Left ventricle myocardium superior (tissue), 1 donor: ENCODE measurements around the gene PIP5K1C. TPM values are rescaled to one million over a fixed set of nuclear protein-coding genes. Genes with fewer than 3 reads are reported as not detected.
"Not testable (repeated sequence)": the region's sequence is repeated elsewhere in the genome, so short reads cannot be mapped to it uniquely, and the experiment has no call there.

Source experiments
- ATAC-seq: fragments of 200-7000 bp; cut with Tn5 transposase; one replicate; pipeline ENCODE4 v1.9.1; 2020; ENCODE audit warnings: mild to moderate bottlenecking, moderate library complexity
- DNase-seq: peaks from one replicate; pipeline ENCODE4 v3.0.0-alpha.2; 2020
- intact Hi-C: fragments of 100-400 bp; cut with micrococcal nuclease; formaldehyde crosslinking; loops from one replicate; pipeline ENCODE4 v1.11.0; 2022
- total RNA-seq: library from RNA; stranded (reverse); fragmentation: NEBNext Ultra II Directional; extraction: Animal tissue kit (Norgen Biotek cat#: 25700); gene quantifications from one replicate; pipeline ENCODE4 v1.2.1, GENCODE V29; 2021
- donor health status: DM: no; HTN: yes; CAD: no; lungs with severe emphysema.

Gene PIP5K1C
- total RNA-seq, 1 donor from 2014 or later: 34.7 TPM

DNA sequence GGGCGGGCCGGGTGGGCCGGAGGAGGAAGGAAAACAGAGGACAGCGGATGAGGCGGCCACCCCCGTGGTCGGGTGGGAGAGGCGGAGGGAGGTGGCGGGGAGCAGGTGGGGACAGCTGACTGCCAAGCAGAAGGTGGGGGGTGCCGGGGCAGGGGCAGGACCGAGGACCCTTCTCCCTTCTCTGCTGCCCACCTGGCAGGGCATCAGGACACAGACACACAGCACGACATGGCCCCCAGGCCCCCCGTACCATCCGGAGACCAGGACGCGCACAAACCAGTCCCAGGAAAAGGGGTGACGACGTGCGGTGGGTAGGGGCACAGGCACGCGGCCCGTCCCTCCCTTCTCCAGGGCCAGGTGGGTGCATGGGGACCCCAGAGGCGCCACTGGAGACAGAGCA is 62.6 kb downstream of the PIP5K1C start:
- DNase-seq (no peak), ATAC-seq (no peak)
- intact Hi-C loops: no loop called here

DNA sequence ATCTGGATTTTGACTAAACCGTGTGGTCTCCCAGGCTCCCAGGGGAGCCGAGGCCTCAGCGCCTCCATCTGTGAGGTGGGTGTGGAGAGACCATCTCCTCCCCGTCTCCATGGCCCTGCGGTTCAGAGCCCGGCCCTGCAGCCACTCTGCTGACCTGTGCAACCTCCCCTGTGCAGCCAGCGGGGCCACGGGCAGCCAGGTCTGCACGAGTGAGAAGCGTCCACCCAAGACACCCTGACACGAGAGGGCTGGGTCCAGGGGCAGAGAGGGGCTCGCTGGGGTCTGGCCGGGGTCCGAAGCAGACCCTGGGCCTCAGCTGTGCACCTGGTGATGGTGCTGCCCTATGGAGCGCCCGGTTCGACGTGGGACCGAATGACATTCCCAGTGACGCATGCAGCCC is 63.3 kb downstream of the PIP5K1C start:
- ATAC-seq (no peak), DNase-seq (no peak)
- intact Hi-C loops: no loop called here

DNA sequence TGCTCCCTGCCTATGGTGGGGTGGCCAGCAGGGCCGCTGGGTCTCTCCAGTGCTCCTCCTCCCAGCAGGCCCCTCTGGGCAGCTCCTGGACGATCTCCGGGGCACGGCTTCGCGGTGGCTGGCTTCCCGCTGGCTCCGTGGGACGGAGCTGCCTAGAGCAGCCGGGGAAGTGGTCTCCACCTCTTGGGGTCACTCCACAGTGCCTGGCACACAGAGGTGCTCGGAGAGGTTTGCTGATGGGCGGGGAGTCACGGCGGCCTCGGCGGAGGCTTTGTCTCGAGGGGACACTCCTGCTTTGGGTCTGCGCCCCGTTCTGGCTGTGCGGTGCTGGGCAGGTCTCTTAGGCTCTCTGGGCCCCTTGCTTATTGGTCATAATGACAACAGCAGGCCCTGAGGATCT is 63.8 kb downstream of the PIP5K1C start:
- ATAC-seq: no peak
- intact Hi-C loops: no loop called here
- no peak for DNase-seq

DNA sequence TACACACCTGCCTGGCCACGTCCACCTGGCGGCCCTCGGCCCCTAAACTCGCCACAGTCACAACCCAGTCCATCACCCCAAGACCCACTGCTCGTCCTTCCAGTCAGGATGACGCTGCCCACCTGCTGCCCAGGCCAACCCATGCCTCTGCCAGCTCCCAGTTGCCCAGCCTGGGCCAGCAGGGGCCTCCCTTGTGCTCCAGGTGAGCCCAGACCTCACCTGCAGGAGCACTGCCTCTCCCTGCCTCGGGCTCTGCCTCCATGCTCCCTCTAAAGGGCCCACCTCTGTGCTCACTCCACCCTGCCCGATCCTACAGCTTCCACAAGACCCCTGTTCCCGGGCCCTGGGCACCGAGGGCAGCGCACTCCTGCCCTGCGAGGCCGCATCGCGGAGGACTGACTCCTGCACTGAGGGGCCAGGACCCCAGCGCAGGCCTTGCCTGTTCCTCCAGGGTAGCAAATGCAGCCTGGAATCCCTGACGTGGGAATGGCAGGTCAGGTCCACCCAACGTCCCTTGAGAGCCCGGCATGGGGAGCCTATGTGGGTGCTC is 65.7 kb downstream of the PIP5K1C start:
- intact Hi-C loops: no loop called here
- no peak for ATAC-seq
- no peak for DNase-seq

DNA sequence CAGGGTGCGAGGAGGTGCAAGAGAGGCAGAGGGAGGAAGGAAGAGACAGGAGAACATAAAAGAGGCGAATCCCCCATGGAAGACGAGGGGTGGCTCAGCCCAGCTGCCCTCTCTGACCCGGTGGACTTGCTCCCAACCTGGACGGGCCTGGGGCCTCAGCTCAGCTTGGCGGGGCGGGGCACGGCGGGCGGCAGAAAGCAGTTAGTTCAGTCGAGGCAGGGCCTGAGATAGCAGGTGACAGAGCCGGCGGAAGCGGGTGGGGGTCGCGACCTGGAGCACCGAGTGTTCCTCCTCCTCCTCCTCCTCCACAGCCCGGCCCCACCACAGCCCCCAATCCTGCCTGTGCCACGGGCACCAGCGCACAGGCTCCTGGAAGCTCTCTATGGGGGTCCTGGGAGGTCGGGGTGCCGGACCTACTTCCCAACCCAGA is 66.7 kb downstream of the PIP5K1C start:
- ATAC-seq (no peak), DNase-seq (no peak)
- intact Hi-C loops: no loop called here

DNA sequence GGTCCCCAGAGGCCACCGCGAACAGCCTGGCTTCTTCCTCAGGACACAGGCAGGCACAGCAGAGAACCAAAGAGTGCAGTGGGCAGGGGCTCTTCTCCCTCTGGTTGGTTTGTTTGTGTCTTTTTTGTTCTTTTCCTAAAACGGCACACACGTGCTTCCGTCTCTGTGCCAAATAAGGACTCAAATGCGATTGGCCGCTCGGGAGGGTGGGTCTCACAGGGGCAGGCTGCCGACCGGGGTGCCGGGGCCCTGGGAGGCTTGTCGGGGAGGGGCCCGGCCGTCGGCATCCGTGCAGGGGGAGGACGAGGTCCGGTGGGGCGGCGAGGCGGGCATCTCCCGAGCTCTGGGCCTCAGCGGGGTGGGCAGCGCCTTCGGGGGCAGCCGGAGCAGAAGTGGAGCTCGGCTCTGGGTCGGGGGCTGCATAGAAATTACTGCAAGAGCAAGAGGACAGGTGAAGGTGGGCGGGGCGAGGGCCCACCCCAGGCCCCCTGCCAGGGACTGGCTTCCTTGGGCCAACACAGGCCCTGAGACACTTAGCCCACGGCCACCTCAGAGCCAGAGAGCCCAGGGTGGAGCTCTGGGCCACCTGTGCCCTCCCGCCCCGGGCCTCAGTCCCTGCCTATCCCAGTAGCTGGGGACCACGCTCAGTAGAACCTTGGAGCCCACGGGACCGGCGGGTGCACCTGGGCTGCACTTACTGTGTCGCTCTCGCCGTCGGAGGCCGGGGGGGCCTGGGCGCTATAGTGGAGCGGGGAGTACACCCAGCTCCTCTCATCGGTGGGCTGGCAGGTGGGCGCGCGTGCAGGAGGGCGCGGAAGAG is 67.3 kb downstream of the PIP5K1C start:
- intact Hi-C loops: no loop called here
- DNase-seq: no peak
- no peak for ATAC-seq

DNA sequence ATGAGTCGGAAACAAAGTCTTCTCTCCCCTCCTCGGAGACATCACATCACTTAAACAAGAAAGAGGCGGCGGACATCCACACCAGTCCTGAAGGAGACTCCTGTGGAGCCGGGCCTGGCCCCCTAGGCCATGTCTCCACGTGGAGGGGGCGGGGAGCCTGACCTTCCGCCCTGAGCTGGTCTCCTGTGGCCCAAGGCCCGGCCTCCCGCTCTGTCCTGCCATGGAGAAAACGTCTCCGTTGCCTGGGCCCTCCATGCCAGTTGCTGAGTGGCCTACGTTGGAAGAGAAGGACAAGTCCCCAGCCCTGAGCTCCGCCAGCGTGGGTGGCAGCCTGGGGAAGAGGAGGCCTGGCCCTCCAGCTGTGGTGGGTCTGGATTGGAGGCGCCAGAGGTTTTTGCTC is 68.2 kb downstream of the PIP5K1C start:
- intact Hi-C loops: no loop called here
- ATAC-seq: no peak
- DNase-seq: no peak

DNA sequence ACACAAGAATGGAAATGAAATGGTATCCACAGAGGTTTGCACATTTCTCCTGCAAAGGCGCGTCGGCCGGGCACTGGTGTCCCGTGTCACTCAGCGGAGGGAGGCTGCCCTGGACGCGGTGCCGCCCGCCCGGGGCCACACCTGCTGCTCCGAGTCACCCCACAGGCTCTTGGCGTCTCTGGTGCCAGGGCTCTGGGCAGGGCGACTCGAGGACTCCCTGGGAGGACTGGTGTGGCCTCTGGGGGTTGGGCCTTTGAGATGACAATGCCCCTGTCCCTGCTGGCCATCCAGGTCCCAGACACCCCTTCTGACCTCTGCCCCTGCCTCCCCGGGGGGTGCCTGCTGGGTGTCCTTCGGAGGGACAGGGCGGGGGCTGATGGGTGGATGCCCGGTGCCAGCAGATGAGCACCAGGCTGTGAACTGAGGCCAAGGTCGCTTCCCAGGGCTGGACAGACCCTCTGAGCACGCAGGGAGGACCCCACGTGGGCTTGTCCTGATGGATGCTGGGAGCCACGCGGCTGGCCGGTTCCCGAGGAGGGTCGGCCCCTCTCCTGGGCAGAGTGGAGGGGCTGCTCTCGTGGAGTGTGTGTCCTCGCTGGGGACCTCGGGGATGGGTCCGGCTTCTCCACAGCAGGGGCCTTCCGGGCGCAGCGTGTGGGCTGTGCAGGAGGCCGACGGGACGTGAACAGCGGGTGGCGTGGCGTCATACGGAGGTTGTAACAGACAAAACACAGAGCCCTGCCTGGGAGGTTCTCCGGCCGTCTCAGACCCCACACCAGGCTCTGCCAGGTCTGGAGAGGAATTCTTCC is 69.0 kb downstream of the PIP5K1C start:
- no peak for ATAC-seq
- DNase-seq: no peak

DNA sequence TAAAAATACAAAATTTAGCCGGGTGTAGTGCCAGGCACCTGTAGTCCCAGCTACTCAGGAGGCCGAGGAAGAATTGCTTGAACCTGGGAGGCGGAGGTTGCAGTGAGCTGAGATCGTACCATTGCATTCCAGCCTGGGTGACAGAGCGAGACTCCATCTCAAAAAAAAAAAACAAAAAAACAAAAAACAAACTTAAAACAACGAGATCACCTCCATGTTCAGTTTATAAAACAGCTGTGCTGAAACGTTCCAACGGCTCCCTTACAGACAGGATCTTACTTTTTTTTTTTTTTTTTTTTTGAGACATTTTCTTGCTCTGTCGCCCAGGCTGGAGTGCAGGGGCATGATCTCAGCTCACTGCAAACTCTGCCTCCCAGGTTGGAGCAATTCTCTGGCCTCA is 71.5 kb downstream of the PIP5K1C start:
- DNase-seq, intact Hi-C loops, ATAC-seq: not testable (repeated sequence)

More for the DNA sequence above, 69.0 kb downstream of the PIP5K1C start:
- intact Hi-C loops: no loop called here

DNA sequence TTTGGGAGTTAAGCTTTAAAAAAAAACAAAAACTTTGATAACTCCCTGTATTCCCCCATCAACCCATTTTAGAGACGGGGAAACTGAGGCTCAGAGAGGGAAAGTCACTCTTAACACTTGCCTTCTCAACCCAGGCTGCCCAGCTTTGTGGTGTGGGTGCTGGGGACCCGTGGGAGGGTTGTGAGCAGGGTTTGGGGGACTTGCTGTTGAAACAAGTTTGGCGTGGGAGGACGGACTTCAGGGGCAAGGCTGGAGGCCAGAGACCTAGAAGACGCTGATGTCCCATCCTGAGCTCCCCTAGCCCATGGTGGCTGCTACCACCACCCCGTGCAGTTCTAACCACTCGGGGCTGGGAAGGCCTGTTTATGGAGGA is 72.9 kb downstream of the PIP5K1C start:
- DNase-seq: no peak
- no peak for ATAC-seq
- intact Hi-C loops: no loop called here

DNA sequence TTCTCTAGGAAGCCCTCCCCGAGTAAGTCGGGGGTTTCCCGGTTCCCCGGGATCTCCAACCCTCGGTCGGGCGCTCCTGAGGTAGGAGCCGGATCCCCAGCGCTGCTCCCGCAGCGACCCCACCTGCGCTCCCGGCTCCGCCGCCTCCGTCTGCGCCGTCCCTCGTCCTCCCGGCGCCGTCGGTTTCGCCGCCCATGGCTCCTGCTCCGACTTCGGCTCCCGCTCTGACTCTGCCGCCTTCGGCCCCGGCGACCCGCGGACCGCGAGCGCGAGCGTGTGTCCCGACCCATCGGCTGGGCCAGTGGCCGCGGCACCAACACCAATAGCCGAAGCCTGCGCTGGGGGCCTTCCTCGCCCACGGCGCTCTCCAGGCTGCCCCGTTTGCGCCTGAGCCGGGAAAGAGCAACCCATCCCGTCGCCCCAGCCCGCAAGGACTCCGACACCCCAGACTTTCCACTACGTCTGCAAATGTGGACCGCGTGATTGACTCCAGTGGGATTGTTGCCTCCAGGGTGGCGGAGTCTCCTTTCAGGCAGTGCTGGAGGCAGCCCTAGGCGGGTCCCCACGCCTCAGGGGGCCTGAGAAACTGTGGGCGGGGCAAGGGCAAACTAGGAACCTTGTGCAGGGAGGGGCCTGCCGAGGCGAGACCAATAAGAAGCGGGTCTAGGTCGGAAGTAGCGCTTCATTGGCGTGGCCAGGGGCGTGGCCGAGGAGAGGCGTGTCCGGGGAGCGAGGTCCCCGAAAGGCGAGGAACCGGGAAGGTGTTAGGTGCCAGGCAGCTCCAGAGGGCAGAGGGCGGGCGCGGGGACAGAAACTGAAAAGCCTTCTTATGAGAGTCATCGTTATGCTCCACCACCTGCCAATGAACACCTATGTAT is 73.6 kb downstream of the PIP5K1C start, which contains the start of gene CACTIN:
TSS of gene CACTIN (minus strand) at position 318 of the 878 bp plus-strand sequence. CDS start at position 290, 28 bp downstream.
- DNase-seq (peak; percentile 99), ATAC-seq (peak; percentile 98)
- intact Hi-C loops: no loop called here

DNA sequence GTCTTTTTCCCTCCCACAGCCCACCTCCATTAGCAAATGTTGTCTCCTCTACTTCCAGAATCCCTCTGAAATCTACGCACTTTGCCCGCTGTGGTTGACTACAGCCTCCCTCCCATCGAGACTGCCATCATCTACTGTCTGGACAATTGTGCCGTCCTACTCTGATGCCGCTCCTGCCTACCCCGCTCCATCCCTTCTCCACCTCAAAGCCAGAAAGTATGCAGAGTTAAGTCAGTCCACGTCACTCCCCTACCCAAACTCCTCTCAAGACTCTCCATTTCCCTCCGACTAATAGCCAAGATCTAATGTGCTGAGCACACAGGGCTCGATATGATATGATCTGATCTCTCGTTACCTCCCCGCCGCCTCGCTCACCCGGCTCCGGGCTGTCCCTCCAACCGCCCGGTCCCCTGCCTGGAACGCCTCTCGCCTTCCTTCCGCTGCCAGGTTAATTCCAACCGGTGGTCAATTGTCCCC is 74.2 kb downstream of the PIP5K1C start:
- no peak for ATAC-seq
- intact Hi-C loops: no loop called here
- DNase-seq: no peak

DNA sequence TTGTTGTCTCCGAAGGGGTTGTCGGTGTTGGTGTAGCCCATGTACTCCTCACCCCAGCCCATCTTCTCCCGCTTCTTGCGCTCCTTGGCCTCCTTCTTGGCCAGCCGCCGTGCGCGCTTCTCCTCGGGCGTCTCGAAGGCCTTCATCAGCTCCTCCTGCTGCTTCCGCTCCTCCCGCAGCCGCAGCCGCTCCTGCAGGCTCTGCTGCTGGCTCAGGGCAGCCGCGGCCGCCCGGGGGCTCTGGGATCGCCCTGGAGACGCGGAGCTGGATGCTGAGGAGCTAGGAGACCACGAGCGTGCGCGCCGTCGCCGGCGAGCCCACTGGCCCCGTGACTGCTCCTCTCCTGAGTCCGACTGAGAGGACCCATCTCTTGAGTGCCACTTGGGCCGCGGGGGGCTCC is 76.6 kb downstream of the PIP5K1C start:
- intact Hi-C loops: no loop called here
- ATAC-seq (no peak), DNase-seq (no peak)

DNA sequence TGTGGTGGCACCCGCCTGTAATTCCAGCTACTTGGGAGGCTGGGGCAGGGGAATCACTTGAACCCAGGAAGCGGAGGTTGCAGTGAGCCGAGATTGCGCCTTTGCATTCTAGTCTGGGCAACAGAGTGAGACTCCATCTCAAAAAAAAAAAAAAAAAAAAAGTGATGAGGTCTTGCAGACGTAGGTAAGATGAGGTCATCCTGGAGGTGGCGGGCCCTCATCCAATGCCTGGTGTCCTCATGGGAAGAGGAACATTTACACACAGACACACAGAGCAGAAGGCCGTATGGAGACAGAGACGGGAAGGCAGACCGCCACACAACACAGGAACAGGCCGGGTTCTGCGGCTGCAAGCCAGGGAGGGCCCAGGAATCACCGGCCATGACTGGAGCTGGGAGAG is 78.0 kb downstream of the PIP5K1C start:
- ATAC-seq (no peak), DNase-seq (no peak)
- intact Hi-C loops: no loop called here

DNA sequence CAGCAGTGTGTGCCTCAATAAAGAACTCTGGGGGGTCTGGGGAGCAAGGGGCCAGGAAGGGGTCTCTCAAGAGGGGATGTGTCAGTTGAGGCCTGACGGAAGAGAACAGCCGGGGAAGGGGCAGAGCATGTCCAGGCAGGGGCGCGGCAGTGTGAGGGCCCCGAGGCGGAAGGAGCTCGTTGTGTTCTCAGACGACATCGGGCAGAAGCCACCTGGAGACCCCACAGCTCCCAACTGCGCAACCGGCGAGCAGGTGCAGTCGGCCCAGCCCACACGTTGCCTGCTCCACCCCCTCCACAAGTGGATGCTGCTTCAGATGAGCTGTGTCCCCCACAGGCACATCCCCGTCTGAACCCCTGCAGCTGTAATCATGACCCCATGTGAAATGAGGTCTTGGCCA is 78.6 kb downstream of the PIP5K1C start:
- ATAC-seq: no peak
- DNase-seq: no peak
- intact Hi-C loops: no loop called here

DNA sequence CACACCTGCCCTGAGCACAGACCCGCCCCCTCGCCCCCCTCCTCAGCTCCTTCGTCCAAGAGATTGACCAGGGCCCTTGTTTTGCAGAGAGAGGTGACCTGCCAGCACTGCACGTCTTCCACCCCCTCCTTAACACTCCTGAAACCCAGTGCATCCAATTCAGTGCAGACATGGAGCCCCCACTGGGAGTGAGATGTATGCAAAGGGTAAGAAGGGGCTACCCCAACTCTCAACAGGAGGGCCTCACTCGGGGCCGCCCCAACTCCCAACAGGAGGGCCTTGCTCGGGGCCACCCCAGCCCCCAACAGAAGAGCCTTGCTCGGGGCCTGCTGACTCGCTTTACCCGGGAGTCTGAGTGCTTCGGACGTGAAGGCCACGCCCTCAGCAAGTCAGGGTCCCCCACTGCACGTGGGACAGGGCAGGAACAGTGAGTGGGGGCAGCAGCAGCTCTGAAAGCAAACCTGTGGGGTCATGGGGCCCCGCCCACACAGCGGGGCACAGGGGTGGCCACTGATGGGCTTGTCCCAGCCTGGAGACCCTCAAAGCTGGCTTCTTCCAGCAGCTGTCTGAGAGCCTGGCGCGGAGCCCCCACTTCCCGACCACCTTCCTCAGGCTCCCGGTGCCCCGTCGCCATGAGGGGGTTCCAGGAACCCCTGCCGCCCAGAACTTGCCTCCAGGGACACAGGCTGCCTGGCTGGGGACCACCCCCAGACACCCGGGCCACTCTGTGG is 79.3 kb downstream of the PIP5K1C start:
- no peak for DNase-seq
- intact Hi-C loops: no loop called here
- ATAC-seq: no peak

DNA sequence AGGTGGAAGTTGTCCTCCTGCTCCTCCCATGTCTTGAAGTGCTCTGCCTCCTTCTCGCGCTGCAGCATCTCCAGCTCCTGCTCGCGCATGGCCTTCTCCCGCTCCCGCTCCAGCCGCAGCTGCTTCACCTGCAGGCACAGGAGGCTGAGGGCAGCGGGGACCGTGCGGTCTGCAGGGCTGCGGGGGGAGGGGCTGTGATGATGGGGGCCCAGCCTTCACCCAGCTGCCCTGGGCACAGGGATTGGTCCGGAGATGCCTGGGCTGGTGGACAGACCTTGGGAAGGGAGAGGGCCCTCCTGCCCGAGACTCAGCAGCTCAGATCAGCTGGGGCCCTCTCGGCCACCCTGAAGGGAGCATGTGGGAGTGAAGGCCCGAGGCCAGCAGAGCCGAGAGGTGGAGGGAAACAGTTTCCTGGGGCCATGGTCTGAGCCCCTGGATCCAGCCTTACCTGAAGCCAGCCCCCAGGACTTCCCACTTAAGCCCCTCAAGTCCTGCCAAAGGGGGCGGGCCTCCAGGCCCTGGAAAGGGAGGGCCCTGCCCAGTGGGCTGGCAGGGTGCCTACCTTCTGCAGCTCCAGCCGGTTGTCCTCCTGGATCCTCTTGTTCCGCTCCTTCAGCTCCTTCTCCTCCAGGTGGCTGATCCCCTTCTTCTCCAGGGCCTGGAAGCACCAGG is 80.0 kb downstream of the PIP5K1C start:
- intact Hi-C loops: no loop called here
- ATAC-seq: no peak
- DNase-seq: no peak

DNA sequence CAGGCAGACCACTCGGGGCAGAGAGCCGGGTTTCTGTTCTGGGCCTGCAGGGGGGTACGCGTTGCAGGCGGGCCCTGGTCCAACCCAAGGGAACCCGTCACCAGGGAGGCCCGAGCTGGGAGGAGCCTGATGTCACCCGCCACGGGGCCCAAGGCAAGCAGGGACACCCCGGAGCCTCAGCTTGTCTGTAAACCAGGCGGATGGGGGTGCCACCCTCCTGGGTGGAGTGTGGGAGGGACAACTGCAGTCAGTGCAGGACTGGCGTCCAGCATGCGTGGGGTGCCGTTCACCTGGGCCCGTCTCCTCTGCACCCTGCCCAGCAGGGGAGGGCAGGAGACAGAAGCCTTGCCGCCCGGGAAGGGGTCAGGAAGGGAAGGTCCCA is 80.6 kb downstream of the PIP5K1C start:
- ATAC-seq (no peak), DNase-seq (no peak)
- intact Hi-C loops: no loop called here
